K562 (cell line): ENCODE results near the gene RNF150. TPM values are rescaled to one million over a fixed set of nuclear protein-coding genes. Genes with fewer than 3 reads are reported as not detected.

Experiments
- ATAC-seq: fragments of 200-7000 bp; cut with Tn5 transposase; 3 replicates; pipeline ENCODE4 v1.9.1; 2020; ENCODE audit warnings: moderate library complexity
- BruUV-seq: library from RNA; stranded (reverse); fragments of 400-500 nt; replicated peaks from 2 replicates; lab custom pipeline; 2021; lab: Mats Ljungman, UMichigan
- CTCF ChIA-PET: fragments of 300-600 bp; formaldehyde crosslinking; extraction: SDS; loops from one replicate; lab custom pipeline; 2021; ENCODE audit warnings: low intra/inter-chr PET ratio; lab: Yijun Ruan, JAX
- POLR2A ChIA-PET: fragments of 300-600, 350-650 bp; sonication (Branson Sonifier 250); formaldehyde crosslinking; extraction: SDS; loops from one replicate; lab custom pipeline; 2021; ENCODE audit warnings: antibody characterized with exemption, inconsistent platforms; lab: Yijun Ruan, JAX
- DNase-seq, 4 experiments: peaks; one replicate each; pipeline versions ENCODE4 v3.0.0 to v3.0.0-alpha.2; 2011 to 2018; ENCODE audit warnings: low spot score in 3 of 4, mixed read lengths in 3 of 4; ENCODE audit errors: extremely low read depth in 1 of 4
- FAIRE-seq: peaks from 2 replicates; lab custom pipeline; 2011; peaks lifted over from hg19 to GRCh38; lab: Jason Lieb, UNC
- H2AFZ ChIP-seq: 2 replicates; pipeline ENCODE4 v1.6.0; 2011; ENCODE audit warnings: low read depth, low read length, control low read depth, inconsistent platforms
- H3K27ac ChIP-seq: fragments of 200-600 bp; 3 replicates; pipeline ENCODE4 v1.8.0; 2011; ENCODE audit warnings: low read depth, mild to moderate bottlenecking, control low read depth, inconsistent platforms, low read length, moderate library complexity, mixed read lengths; ENCODE audit errors: extremely low read depth
- H3K27me3 ChIP-seq, 2 experiments: fragments of 300-600 bp in 1 of 2; 2 replicates in 1 of 2; 3 replicates in 1 of 2; pipeline versions ENCODE4 v1.6.0 to v1.8.0; 2011; ENCODE audit warnings: inconsistent platforms in 2 of 2, low read length in 2 of 2, mild to moderate bottlenecking in 1 of 2, mixed read lengths in 1 of 2, moderate library complexity in 1 of 2; ENCODE audit not compliant: control insufficient read depth in 2 of 2, insufficient read depth in 2 of 2
- H3K36me3 ChIP-seq: fragments of 300-600 bp; 3 replicates; pipeline ENCODE4 v1.8.0; 2011; ENCODE audit warnings: mild to moderate bottlenecking, low read length, inconsistent platforms; ENCODE audit not compliant: control insufficient read depth, insufficient read depth
- H3K4me1 ChIP-seq, 2 experiments: fragments of 200-600 bp in 1 of 2; replicated peaks in 1 of 2; 2 replicates in 1 of 2; 3 replicates in 1 of 2; pipeline versions ENCODE4 v1.5.1 to v1.8.0; 2011; ENCODE audit warnings: inconsistent platforms in 2 of 2, low read length in 2 of 2, mild to moderate bottlenecking in 1 of 2, mixed read lengths in 1 of 2, moderate library complexity in 1 of 2; ENCODE audit not compliant: control insufficient read depth in 2 of 2, insufficient read depth in 2 of 2
- H3K4me2 ChIP-seq: 2 replicates; pipeline ENCODE4 v1.6.1; 2011; ENCODE audit warnings: low read length, control low read depth, inconsistent platforms, mixed read lengths; ENCODE audit not compliant: insufficient read depth
- H3K4me3 ChIP-seq: fragments of 200-600 bp; sonication (generic), shearing (Covaris generic); 2 replicates; pipeline ENCODE4 v1.5.1; 2016; ENCODE audit warnings: control low read depth, inconsistent platforms
- H3K79me2 ChIP-seq: fragments of 200-600 bp; 3 replicates; pipeline ENCODE4 v1.8.0; 2011; ENCODE audit warnings: low read length, inconsistent platforms; ENCODE audit not compliant: control insufficient read depth, insufficient read depth
- H3K9ac ChIP-seq, 2 experiments: 2 replicates each; pipeline versions ENCODE4 v1.6.0 to v1.6.1; 2011; ENCODE audit warnings: low read depth in 2 of 2, low read length in 2 of 2, control low read depth in 1 of 2, inconsistent platforms in 1 of 2, mild to moderate bottlenecking in 1 of 2, mixed read lengths in 1 of 2; ENCODE audit not compliant: insufficient read depth in 1 of 2
- H3K9me1 ChIP-seq: one replicate; pipeline ENCODE4 v1.6.0; 2011; ENCODE audit warnings: inconsistent platforms, mild to moderate bottlenecking, low read length, moderate library complexity; ENCODE audit not compliant: control insufficient read depth, insufficient read depth
- H3K9me3 ChIP-seq: replicated peaks from 2 replicates; pipeline ENCODE4 v1.5.1; 2011; ENCODE audit warnings: low read depth, low read length, inconsistent platforms; ENCODE audit not compliant: control insufficient read depth, insufficient read depth
- H4K20me1 ChIP-seq: replicated peaks from 2 replicates; pipeline ENCODE4 v1.6.1; 2011; ENCODE audit warnings: low read length, inconsistent platforms, mixed read lengths; ENCODE audit not compliant: control insufficient read depth, insufficient read depth
- HIVEP1 ChIP-seq: fragments of 250-450 bp; sonication (Bioruptor Pico); IDR thresholded peaks from 2 replicates; pipeline ENCODE4 v1.4.0; 2020; ENCODE audit warnings: mild to moderate bottlenecking
- KLF13 ChIP-seq: fragments of 450-650 bp; IDR thresholded peaks from 2 replicates; pipeline ENCODE4 v1.6.1; 2016; ENCODE audit warnings: missing genetic modification characterization, low read depth, mild to moderate bottlenecking, missing compliant biosample characterization, moderate library complexity, borderline replicate concordance
- MIER1 ChIP-seq: fragments of 450-650 bp; IDR thresholded peaks from 2 replicates; pipeline ENCODE4 v1.6.1; 2016; ENCODE audit warnings: antibody characterized with exemption, mild to moderate bottlenecking, low read depth
- MITF ChIP-seq: IDR thresholded peaks from 2 replicates; pipeline ENCODE4 v1.6.1; 2014; ENCODE audit warnings: antibody characterized with exemption
- NCOR1 ChIP-seq: fragments of 450-650 bp; IDR thresholded peaks from 2 replicates; pipeline ENCODE4 v1.6.1; 2016; ENCODE audit warnings: mild to moderate bottlenecking, moderate library complexity
- NEUROD1 ChIP-seq: fragments of 150-350 bp; IDR thresholded peaks from 2 replicates; pipeline ENCODE4 v1.6.1; 2014; ENCODE audit warnings: borderline replicate concordance, low read length, low read depth; ENCODE audit not compliant: partially characterized antibody
- PBX2 ChIP-seq, 2 experiments: IDR thresholded peaks in 1 of 2; conservative IDR thresholded peaks in 1 of 2; 2 replicates each; pipeline ENCODE4 v1.6.1; 2016; ENCODE audit warnings: low read depth in 2 of 2, mild to moderate bottlenecking in 1 of 2, missing compliant biosample characterization in 1 of 2, missing genetic modification characterization in 1 of 2, moderate library complexity in 1 of 2
- PTRF ChIP-seq: fragments of 450-650 bp; IDR thresholded peaks from 2 replicates; pipeline ENCODE4 v1.6.1; 2016; ENCODE audit warnings: mild to moderate bottlenecking, missing genetic modification characterization, missing compliant biosample characterization
- SNRNP70 ChIP-seq: fragments of 200-400 bp; formaldehyde crosslinking; optimal IDR thresholded peaks from 2 replicates; pipeline ENCODE3; 2017; ENCODE audit warnings: low read depth, low read length
- ZNF133 ChIP-seq: fragments of 250-450 bp; sonication (Bioruptor Pico); IDR thresholded peaks from 2 replicates; pipeline ENCODE4 v1.4.0; 2020; ENCODE audit warnings: mild to moderate bottlenecking
- ZNF140 ChIP-seq: fragments of 250-450 bp; sonication (Bioruptor Pico); IDR thresholded peaks from 2 replicates; pipeline ENCODE4 v1.8.0; 2021; ENCODE audit warnings: moderate library complexity, mild to moderate bottlenecking, inconsistent platforms
- ZNF766 ChIP-seq: fragments of 200-800 bp; sonication (Bioruptor generic); conservative IDR thresholded peaks from 2 replicates; pipeline ENCODE4 v1.6.1; 2016; ENCODE audit warnings: missing genetic modification characterization, missing compliant biosample characterization
- WGBS: fragments of 100-300 bp; shearing (Covaris generic); methylation state at CpG from one replicate; pipeline ENCODE4 v1.1.6; 2016; ENCODE audit warnings: low coverage, mixed read lengths; ENCODE audit not compliant: insufficient coverage; ENCODE audit errors: missing lambda C conversion rate; 5-methylcytosine and 5-hydroxymethylcytosine counted together
- in situ Hi-C: fragments of 300-500 bp; cut with MboI; formaldehyde crosslinking; loops from 4 replicates; pipeline ENCODE4 v1.15.0; 2018; ENCODE audit warnings: inconsistent platforms, mixed read lengths
- intact Hi-C: fragments of 100-400 bp; cut with micrococcal nuclease; formaldehyde crosslinking; loops from 2 replicates; pipeline ENCODE4 v1.14.2; 2022
- polyA plus RNA-seq, 8 experiments: library from polyadenylated mRNA; depleted of rRNA in 4 of 8; stranded (reverse) in 5 of 8; unstranded in 3 of 8; fragments of >200 nt; fragmentation: Nextera tagmentation in 2 of 8; fragmentation: Illumina TruSeq in 1 of 8; extraction: Ambion mirVana in 2 of 8; extraction: Trizol in 1 of 8; gene quantifications; 2 replicates each; pipeline versions ENCODE4 v1.2.1 to v1.2.3, GENCODE V29; 2011 to 2014; ENCODE audit warnings: inconsistent platforms in 1 of 8, missing spikeins in 1 of 8
- total RNA-seq, 7 experiments: library from RNA; depleted of rRNA in 6 of 7; stranded (reverse); fragments of >200 nt in 6 of 7; fragmentation: Illumina TruSeq in 2 of 7; extraction: Trizol in 2 of 7; gene quantifications; 2 replicates each; pipeline versions ENCODE4 v1.2.1 to v1.2.3, GENCODE V29; 2011 to 2021; ENCODE audit warnings: low replicate concordance in 1 of 7
- TF ChIP-seq, protein P1 (sequence below): fragments of 200-800 bp; sonication (Bioruptor generic); IDR thresholded peaks from 2 replicates; pipeline ENCODE4 v1.6.1; 2016; ENCODE audit warnings: missing genetic modification characterization, missing compliant biosample characterization

Gene RNF150
- total and polyA plus RNA-seq, 9 of the 15 experiments (the other 6 are each of a cell fraction or from before 2014, with no cell fraction given): 0.09 TPM; not detected in 8

- no peak for TF ChIP-seq NEUROD1
- no peak for TF ChIP-seq NCOR1
- TF ChIP-seq ZNF140 (CRISPR knock-in tag): no peak
- no peak for TF ChIP-seq HIVEP1
- no peak for TF ChIP-seq SNRNP70
Observed at GRCh38 chr4:141102367-141102766, 30.9 kb downstream of the RNF150 start (continued).

GRCh38 chr4:141101511-141101910, 31.8 kb downstream of the RNF150 start:
- Histone ChIP-seq H3K4me1 (no peaks in the 10 kb centered on the region), H3K4me2 (no peak overlapping the region), H3K27me3 (no peaks in the 10 kb centered on the region), H3K4me3 (no peak overlapping the region), H3K9me3 (no peaks in the 10 kb centered on the region), H3K27ac (no peak overlapping the region), H3K9ac (no peak overlapping the region), H3K79me2 (no peaks in the 10 kb centered on the region), H2AFZ (no peak overlapping the region), H3K9me1 (no peaks in the 10 kb centered on the region), H3K36me3 (no peaks in the 10 kb centered on the region), H4K20me1 (no peaks in the 10 kb centered on the region)
- in situ Hi-C loops: no loop called here
- 2% methylated on average over 4 of the region's 4 CpGs for WGBS
- ChIA-PET POLR2A (no interaction called here), CTCF (no interaction called here)
- DNase-seq (no peak), FAIRE-seq (no peak), ATAC-seq (no peak)
- intact Hi-C loops: no loop called here
- BruUV-seq: no TSS peak
- TF ChIP-seq MITF (no peak), ZNF766 (no peak), ZNF133 (CRISPR knock-in tag) (no peak), PTRF (tag) (no peak), PBX2 (CRISPR knock-in tag; IDR thresholded peaks at IDR 0.05; ENCODE audit: low read depth) (no peak), PBX2 (tag; conservative IDR thresholded peaks at IDR 0.05; ENCODE audit: low read depth) (no peak), KLF13 (tag) (no peak), MIER1 (no peak)
- TF ChIP-seq, protein P1, sequence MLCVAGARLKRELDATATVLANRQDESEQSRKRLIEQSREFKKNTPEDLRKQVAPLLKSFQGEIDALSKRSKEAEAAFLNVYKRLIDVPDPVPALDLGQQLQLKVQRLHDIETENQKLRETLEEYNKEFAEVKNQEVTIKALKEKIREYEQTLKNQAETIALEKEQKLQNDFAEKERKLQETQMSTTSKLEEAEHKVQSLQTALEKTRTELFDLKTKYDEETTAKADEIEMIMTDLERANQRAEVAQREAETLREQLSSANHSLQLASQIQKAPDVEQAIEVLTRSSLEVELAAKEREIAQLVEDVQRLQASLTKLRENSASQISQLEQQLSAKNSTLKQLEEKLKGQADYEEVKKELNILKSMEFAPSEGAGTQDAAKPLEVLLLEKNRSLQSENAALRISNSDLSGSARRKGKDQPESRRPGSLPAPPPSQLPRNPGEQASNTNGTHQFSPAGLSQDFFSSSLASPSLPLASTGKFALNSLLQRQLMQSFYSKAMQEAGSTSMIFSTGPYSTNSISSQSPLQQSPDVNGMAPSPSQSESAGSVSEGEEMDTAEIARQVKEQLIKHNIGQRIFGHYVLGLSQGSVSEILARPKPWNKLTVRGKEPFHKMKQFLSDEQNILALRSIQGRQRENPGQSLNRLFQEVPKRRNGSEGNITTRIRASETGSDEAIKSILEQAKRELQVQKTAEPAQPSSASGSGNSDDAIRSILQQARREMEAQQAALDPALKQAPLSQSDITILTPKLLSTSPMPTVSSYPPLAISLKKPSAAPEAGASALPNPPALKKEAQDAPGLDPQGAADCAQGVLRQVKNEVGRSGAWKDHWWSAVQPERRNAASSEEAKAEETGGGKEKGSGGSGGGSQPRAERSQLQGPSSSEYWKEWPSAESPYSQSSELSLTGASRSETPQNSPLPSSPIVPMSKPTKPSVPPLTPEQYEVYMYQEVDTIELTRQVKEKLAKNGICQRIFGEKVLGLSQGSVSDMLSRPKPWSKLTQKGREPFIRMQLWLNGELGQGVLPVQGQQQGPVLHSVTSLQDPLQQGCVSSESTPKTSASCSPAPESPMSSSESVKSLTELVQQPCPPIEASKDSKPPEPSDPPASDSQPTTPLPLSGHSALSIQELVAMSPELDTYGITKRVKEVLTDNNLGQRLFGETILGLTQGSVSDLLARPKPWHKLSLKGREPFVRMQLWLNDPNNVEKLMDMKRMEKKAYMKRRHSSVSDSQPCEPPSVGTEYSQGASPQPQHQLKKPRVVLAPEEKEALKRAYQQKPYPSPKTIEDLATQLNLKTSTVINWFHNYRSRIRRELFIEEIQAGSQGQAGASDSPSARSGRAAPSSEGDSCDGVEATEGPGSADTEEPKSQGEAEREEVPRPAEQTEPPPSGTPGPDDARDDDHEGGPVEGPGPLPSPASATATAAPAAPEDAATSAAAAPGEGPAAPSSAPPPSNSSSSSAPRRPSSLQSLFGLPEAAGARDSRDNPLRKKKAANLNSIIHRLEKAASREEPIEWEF (CRISPR knock-in tag): no peak
